ENCODE results near the gene ST3GAL5.
"Not testable (repeated sequence)": the region's sequence is repeated elsewhere in the genome, so short reads cannot be mapped to it uniquely, and the experiment has no call there.

ST3GAL5 gene

GRCh38 chr2:85890522-85891176, 1.9 kb upstream of the ST3GAL5 start:
- no peak for DNase-seq

GRCh38 chr2:85889627-85890281, 964 bp upstream of the ST3GAL5 start:
- no peak for DNase-seq

- DNase-seq: peak; percentile 83
Measured at GRCh38 chr2:85888020-85888683, 638 bp downstream of the ST3GAL5 start.

- peak; percentile 75 for DNase-seq
Measured at GRCh38 chr2:85887566-85888019, 1.2 kb downstream of the ST3GAL5 start.

- no peak for DNase-seq
Measured at GRCh38 chr2:85886590-85886989, 2.2 kb downstream of the ST3GAL5 start.

- DNase-seq: no peak
Measured at GRCh38 chr2:85886141-85886540, 2.6 kb downstream of the ST3GAL5 start.

- not testable (repeated sequence) for DNase-seq
Measured at GRCh38 chr2:85881781-85882180, 7.0 kb downstream of the ST3GAL5 start.

GRCh38 chr2:85880716-85881328, 8.0 kb downstream of the ST3GAL5 start:
- DNase-seq: not testable (repeated sequence)

GRCh38 chr2:85878719-85879370, 9.9 kb downstream of the ST3GAL5 start:
- DNase-seq: no peak

GRCh38 chr2:85875350-85876050, 13.3 kb downstream of the ST3GAL5 start:
- DNase-seq: no peak

GRCh38 chr2:85873679-85874078, 15.1 kb downstream of the ST3GAL5 start:
- no peak for DNase-seq

GRCh38 chr2:85872536-85873161, 16.1 kb downstream of the ST3GAL5 start:
- no peak for DNase-seq

- DNase-seq: no peak
Measured at GRCh38 chr2:85871494-85872164, 17.2 kb downstream of the ST3GAL5 start.

GRCh38 chr2:85868822-85869221, 20.0 kb downstream of the ST3GAL5 start:
- no peak for DNase-seq

GRCh38 chr2:85867556-85868292, 21.1 kb downstream of the ST3GAL5 start:
- DNase-seq: no peak

- DNase-seq: no peak
Measured at GRCh38 chr2:85867121-85867520, 21.7 kb downstream of the ST3GAL5 start.

GRCh38 chr2:85866165-85866659, 22.6 kb downstream of the ST3GAL5 start:
- no peak for DNase-seq

GRCh38 chr2:85865539-85866164, 23.1 kb downstream of the ST3GAL5 start:
- no peak for DNase-seq

GRCh38 chr2:85864654-85865053, 24.1 kb downstream of the ST3GAL5 start:
- DNase-seq: no peak

- no peak for DNase-seq
Measured at GRCh38 chr2:85862426-85862825, 26.4 kb downstream of the ST3GAL5 start.
